HG03135 (cell line): Measurements from ENCODE around the gene SREBF2.

ENCODE experiments used
- ATAC-seq: cut with Tn5 transposase; IDR thresholded peaks from one replicate; pipeline ENCODE4 v1.9.1; 2021; ENCODE audit warnings: mild to moderate bottlenecking, moderate library complexity; ENCODE audit not compliant: unreplicated experiment

Gene SREBF2

DNA sequence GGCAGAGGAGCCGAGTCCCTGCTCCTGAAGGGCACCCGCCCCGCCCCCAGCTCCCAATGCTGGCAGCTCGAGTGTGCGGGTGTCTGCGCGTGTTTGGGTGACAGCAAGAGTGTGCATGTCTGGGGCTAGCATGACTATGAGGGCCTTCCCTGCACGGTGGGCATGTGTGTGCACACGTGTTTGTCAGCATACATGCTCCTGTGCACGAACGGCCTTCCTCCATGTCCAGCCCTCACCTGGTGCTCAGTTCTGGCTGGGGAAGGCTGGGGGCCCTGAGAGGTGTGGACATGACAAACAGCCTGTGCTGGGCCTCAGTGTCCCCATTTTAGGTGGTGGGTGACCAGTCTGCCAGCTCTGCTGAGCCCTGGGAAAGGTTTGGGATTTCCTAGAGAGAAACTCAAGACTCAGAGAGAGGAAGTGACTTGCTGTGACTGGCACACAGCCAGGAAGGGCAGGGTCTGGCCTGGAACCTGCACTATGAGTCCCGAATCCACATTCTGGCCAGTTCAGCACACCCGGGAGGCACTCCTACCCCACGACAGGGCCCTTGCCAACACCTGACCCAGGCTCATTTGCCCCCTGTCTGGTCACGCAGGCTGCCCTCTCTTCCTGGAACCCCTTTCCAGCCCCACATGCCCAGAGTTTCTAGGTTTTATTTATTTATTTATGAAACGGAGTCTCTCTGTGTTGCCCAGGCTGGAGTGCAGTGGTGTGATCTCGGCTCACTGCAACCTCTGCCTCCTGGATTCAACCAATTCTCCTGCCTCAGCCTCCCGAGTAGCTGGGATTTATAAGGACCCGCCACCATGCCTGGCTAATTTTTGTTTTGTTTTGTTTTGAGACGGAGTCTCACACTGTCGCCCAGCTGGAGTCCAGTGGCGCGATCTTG is 85.2 kb downstream of the SREBF2 start:
- ATAC-seq, result no peak

DNA sequence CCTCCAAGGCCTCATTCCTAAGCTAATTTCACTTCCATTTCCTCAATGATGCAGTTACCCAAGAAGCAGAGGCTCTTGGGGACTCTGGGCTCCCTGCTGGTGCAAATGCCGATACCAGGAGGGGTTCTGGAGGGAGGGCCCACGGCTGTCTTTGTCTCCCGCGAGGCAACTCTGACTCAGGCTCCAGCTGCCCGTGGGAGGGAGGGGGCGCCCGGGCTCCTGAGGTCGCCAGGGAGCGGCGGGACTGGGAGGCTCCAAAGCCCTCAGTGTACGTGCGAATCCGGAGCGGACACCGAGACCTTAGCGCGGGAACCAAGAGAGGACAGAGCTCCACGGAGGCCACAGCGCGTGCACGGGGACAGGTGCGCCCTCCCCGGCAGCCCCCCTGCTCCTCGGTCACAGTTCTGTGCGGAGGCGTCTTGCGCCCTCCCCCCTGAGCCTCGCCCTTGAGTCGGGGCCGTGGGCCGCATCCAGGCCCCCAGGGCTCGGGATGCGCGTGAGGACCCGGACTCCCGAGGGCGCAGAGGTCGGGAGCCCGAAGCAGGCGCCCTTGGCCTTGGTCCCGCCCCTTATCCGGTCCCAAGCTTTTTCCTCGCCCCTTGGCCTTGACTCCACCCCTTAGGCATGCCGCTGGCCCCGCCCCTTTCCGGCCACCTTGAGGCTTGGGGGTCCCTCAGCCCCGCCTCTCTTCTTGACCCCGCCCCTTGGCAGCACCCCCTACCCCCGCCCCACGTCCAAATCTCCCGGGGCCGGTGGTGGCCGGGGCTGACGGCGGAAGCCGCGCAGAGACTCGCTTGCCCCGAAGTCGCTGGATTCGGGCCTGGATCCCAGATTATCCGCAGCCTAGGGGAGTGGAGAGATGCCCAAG is 86.7 kb downstream of the SREBF2 start:
- peak; percentile 42 for ATAC-seq

DNA sequence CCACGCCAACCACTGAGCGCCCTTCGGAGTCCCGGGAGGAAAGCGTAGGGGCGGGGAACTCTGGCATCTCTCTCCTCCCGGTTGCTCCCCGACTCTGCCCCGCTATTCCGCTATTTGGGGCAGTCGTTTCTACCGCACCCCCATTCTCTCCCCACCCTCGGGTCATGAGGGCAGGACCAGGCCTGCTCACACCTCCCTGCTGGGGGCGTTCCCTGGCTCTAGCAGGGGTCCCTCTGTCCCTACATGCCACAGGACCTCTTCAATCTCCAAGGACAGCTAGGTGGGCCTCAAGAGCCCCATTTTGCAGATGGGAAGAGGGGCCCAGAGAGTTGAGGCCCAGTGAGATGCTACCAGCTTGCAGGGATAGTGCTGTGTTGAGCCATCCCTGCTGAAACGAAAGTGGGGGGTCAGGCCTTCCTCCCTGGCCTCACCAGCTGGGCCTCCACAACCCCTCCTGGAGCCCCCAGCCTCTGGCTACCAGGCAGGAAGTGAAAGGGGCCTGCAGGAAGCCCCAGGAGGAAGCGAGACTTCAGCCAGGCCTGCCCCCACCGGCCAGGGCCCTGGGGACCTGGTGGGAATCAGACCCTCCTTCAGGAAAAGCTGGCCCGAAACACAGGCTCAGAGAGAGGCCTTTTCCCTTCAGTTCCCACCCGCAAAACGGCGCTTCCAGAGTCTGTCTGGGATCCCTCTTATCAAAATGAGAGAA is 87.5 kb downstream of the SREBF2 start:
- ATAC-seq, result peak; percentile 24

DNA sequence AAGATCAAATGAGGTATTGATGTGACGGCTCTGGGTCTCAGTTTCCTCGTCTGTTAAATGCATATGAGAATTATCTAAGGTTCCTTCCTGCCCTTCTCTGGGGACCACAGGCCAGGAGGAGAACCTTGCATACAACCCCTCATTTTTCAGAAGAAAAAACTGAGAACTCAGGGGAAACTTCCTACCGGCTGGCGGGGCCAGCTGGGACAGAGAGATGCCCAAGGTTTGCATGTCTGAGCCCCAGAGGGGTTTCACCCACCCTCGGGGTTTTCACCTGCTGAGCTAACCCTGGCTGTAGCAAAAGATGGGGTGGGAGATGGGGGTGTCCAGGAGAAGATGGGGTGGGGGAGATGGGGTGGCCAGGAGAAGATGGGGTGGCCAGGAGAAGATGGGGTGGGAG is 89.4 kb downstream of the SREBF2 start:
- no peak for ATAC-seq

DNA sequence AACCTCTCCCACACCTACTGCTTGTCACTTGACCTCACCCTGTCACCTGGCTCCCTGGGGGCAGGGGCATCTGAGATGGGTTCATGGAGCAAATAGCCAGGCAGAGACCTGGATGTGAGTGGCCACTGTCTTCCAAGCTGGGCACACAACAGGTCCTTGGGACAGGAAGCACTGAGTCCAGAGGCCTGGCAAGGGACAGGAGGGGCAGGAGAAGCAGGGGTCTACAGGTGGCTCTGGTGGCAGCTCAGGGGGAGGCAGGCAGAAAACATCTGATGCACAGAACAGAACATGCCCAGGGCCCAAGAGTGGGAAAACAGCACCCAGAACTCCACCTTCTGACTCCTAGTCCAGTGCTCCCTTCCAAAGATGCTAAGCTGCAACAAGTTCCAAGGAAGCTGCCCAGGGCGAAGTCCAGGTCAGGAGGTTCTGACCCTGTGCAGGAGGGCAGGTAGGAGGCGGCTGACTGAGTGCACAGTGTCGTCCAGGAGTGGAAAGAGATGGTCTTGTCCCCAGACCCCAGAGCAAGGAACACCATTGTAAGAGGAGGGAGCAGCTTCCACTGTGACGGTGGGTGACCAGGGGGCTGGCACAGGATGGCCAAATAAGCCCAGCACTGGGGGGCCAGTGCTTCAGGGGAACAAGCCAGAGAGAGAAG is 90.2 kb downstream of the SREBF2 start:
- ATAC-seq, result no peak

DNA sequence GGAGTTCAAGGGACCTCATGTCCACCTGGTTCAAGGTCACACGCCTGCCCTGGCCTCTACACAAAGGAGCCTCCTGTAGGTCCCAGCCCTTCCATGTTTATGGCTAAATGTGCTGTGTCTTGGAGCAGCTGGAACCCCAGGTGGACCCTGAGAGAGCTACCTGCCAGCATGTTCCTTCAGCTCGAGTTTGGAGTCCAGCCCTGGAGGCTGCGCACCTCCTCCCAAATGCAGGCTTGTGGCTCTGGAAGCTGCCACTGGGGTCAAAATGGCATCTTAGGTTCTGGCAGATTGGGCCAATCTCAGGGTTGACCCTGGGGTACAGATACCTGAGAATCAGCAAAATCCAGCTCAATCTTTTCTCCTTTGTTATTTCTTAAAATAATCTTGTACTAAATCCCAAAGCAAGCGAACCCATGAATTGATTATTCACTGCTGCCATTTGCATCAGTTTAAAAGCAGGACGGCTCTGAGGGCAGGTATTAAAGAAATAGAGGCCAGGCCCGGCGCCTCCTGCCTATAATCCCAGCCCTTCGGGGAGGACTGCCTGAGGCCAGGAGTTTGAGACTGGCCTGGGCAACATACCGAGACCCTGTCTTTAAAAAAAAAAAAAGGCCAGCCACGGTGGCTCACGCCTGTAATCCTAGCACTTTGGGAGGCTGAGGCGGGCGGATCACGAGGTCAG is 90.8 kb downstream of the SREBF2 start:
- no peak for ATAC-seq

DNA sequence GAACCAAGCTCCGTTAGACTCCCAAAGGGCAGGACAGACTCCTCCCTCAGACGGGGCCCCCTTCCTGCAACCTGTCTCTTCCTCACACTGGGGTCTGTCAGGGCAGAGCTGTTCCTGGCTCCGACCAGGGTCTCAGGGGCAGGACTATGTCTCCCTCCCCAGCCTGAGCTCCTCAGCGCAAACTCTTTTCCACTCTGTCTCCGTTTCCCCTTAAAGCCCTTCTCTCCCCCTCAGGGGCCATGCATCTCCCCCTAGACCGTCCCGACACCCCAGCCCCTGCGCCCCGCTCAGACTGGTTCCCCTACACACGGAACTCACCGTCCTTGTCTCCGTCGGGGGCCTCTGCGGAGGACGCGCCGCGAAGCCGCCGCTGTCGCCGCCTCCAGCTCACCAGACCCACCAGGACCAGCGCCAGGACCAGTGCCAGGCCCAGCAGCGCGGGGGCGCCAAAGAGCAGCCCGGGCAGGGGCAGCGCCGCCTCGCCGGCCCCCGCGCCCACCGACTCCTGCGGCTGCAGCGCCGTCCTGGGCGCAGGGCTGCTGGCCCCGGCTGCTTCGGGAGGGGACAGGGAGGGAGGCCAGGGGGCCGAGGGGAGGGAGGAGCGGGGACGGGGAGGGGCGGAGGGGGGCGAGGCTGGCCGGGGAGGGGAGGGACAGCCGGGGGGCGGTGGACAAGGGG is 93.0 kb downstream of the SREBF2 start:
- ATAC-seq, result peak; percentile 35

DNA sequence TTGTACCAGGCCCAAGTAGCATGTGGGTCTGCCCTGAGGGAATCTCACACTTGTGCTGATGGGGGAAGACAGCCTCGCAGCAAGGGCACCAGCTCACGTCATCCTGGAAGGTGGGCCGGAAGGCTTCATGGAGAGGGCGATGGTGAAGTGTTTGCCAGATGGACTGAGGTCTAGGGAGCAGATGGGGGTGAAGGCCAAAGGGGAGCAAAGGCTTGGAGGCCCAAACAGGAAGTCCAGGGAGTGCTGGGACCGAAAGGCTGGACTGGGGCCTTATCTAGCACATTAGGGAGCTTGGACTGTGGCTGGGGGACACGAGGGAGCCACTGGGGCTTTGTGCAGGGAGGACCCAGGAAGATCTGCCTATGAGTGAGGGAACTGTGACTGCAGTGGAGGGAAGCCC is 94.9 kb downstream of the SREBF2 start:
- no peak for ATAC-seq

DNA sequence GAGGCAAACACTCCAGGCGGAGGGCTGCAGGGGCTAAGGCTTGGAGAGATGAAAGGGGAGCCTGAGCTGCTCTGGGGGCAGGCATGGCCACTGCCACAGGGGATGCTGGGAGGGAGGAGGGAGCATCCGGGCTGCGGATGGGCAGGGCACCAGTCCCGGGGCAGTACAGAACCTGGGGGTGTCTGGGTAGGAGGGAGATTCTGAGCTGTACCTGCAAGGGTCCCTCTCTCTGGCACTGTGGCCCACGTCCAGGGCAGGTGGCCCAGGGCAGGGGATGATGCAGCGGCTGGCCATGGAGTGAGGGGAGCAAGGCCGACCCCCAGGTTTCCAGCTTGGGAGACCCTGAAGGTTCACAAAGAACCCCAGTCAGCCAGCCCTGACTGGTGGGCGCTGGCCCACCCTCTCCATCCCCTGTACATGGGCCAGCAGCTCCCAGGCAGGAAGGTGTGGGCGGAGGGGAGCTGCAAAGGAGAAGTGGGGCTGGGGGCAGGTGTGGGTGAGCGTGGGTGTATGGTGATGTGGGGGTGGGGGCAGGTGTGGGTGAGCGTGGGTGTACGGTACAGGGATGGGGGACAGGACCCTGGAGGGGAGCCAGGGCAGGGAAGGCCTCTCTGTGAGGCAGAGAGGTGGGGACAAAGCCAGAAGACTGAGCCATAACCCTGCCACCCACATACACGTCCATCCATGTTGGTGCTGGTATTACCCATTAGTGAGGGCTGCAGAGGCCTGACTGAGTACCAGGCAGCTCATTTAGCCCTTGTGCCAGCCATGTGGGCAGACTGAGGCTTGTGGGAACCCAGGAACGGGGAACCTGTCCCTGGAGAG is 95.9 kb downstream of the SREBF2 start:
- ATAC-seq, result no peak

DNA sequence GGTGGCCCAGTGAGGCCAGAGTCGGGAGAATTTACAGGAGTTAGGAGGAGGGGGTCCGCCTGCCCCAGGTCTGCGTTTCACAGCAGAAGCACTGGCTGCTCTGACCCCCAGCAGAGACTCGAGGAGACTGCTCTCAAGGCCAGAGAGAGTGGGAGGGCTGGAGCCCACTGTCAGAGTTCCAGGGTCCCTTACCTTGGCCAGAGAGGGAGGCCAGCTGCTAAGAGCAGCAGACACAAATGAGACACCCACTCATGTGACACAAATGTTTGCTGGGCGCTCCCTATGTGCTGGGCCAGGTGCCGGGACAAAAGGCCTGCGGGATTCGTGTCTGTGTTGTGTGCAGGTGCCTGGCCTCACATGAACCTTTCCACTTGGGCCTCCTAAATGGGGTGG is 96.5 kb downstream of the SREBF2 start:
- ATAC-seq, result no peak

DNA sequence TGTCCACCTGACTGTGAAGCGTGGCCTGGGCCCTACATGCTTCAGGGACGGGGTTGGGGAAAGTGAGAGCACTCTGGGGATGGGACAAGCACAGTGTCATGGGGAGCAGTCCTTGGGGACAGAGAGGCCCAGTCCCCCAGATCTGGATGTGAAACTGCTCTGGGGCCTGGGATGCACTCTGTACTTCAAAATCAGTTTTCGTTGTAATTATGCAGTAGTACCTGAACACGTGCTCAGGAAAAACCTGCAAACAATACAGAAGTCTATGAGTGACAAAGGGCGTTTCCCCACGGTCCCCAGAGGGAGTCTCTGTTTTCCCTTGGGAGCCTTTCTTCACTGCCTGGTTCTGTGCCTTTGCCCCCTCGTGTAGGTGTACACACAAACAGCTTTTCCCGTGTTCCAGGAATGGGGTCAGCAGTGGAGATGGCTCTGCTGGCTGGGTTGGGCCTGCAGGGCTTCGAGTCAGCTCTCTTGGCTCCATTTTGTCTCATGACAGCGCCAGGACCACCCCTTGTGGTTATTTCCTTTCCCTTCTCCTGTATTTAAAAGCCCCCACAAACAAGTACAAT is 98.9 kb downstream of the SREBF2 start:
- no peak for ATAC-seq

DNA sequence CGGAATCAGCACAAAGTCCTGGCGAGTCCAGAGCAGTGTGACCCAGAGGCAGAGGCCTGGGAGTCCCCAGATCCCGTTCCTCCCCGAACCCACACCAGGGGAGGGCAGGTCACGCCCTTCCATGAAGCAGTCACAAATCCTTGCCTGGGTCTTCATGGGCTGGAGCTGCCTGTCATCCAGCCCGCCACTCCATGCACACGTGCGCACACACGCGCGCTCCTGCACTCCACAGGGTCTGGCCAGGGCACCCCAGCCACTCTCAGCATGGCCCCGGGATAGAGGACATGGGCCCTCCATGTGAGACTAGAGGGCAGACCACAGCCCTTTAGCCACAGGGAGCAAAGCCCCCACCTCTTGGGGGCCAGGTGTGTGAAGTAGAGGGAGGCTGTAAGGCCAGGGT is 99.4 kb downstream of the SREBF2 start:
- no peak for ATAC-seq

DNA sequence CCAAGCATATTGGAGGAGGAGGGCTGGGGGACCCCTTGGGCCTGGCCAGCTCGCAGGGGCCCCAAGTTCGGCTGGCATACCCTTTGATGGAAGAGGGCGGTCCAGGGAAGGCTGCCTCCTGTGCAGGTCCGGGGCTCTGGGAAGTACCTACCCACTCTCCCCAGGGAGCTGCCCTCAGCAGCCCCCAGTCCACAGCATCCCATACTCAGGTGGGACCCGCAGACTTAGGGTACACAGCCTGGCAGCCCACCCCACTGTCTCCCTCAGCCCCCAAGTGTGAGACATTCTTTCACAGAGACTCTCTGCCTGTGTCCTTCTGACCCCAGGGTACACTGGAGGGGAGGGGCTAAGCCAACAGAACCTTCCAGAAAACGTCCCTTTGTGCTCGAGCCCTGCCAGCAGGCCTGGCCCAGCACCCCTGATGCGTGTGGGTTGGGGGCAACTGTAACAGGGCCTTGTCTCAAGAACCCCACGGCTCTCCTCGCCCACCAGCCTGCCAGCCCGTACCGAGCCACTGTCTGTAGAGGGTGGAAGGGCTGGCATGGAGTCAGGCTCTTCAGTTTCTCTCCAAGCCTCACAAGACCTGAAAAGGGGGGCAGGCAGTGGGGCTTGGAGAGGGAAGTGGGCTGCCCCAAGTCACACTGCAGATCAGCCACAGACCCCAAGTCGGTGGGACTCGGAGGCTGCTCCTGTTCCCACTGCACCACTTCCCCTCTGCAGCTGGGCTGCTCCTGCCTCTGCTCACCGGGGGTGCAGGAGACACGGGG is 100.7 kb downstream of the SREBF2 start:
- no peak for ATAC-seq

DNA sequence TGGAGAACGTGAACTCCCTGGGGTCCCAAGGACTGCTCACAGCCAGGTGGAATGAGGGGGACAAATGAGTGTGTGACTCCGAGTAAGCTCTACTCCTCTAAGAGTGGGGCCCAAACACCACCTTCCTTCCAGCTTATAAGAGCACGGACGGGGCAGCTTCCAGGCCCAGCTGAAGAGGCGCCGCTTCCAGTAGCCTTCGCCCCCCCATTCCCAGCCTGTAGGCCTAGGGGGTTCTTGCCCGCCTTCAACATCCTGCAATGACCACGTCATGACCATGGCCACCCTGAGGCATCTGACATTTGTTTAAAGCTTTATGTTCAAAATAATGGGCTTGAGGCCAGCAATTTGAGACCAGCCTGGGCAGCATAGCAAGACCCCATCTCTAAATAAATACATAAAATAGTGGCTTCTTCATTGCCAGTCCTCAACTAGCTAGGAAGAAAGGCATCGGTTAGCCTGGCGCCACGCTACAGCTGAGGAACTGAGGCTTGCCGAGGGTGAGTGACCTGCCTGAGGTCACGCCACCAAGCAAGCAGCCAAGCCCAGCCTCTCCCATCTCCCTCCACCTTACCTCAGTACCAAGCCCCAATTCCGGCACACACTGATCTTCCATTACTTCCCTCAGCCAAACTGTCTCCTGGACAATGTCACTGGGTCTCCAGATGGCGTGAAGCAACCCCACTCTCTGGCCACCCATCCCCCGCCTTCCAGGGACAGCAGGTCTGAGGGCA is 101.5 kb downstream of the SREBF2 start:
- ATAC-seq, result no peak

DNA sequence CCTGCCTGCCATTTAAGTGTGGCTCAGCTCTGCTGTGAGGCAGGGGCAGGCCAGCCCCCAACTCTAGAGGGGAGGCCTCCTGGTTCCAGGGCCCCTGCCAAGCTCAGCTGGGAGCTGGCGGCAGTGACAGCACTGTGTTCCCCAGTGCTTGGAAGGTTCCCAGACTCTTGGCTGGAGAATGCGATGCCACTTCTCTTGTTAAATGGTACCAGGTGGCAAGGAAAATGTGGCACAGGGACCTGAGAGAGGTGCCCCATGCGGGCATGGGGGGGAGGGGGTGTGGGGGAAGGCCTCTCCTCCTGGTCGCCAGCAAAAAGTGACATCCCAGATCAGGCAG is 102.1 kb downstream of the SREBF2 start:
- no peak for ATAC-seq

DNA sequence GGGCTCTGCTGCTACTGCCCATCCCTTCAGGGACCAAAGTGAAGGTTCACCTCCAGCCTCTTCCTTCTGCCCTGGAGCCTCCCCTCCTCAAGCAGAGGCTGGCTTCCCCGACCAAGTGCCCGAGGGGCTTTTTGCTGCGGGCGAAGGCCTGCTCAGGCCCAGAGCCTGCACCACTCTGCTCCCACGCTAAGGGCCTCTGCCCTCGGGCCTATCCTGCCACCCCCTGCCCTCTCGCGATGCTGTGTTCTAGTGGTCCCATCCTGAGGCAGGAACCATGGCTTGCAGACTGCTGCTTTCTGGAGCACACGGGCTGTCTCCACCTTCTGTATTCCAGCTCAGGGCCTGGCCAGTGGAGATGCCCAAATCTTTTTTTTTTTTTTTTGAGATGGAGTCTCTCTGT is 102.6 kb downstream of the SREBF2 start:
- no peak for ATAC-seq

DNA sequence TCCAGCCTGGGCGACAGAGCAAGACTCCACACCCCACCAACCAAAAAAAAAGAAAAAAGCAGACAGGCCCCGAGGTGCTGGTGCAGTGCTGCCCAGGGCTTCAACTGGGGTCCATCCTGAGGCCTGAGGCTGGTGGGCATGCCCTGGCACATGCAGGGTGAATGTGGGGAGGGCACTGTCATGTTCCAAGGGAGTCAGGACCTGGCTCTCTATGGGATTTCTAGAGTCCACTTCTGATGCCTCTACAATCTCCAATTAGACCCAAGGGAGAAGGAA is 103.9 kb downstream of the SREBF2 start:
- no peak for ATAC-seq
